GM12872 (cell line): Measurements from ENCODE around the gene CACNA1C.

ENCODE experiments used
- TF ChIP-seq, protein P1 (sequence below): IDR thresholded peaks from 3 replicates; pipeline ENCODE4 v1.5.1; 2011; ENCODE audit warnings: low read depth, mild to moderate bottlenecking, low read length, moderate library complexity; ENCODE audit not compliant: insufficient read depth

The CACNA1C gene

GRCh38 chr12:2248901-2249381 is 196.2 kb downstream of the CACNA1C start:
- TF ChIP-seq, protein P1, sequence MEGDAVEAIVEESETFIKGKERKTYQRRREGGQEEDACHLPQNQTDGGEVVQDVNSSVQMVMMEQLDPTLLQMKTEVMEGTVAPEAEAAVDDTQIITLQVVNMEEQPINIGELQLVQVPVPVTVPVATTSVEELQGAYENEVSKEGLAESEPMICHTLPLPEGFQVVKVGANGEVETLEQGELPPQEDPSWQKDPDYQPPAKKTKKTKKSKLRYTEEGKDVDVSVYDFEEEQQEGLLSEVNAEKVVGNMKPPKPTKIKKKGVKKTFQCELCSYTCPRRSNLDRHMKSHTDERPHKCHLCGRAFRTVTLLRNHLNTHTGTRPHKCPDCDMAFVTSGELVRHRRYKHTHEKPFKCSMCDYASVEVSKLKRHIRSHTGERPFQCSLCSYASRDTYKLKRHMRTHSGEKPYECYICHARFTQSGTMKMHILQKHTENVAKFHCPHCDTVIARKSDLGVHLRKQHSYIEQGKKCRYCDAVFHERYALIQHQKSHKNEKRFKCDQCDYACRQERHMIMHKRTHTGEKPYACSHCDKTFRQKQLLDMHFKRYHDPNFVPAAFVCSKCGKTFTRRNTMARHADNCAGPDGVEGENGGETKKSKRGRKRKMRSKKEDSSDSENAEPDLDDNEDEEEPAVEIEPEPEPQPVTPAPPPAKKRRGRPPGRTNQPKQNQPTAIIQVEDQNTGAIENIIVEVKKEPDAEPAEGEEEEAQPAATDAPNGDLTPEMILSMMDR: no peak

DNA sequence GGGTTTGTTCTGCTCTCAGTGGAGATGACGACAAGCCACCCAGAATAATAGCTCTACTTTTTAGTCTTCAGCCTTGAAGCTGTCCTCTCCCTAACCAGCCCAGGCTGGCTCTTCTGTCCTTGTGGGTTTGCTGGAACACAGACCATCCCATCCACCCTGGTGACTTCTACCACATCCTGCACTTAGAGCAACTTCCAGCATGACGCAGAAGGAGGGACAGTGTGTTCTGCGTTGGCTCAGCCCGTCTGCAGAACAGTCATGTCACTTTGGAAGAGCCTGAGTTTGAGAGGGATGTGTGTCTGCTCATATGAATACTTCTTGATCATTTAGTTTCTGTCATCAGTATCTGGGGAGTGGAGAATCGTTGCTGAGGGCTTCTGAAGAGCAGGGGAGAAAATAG is 198.0 kb downstream of the CACNA1C start:
- TF ChIP-seq, protein P1: no peak

DNA sequence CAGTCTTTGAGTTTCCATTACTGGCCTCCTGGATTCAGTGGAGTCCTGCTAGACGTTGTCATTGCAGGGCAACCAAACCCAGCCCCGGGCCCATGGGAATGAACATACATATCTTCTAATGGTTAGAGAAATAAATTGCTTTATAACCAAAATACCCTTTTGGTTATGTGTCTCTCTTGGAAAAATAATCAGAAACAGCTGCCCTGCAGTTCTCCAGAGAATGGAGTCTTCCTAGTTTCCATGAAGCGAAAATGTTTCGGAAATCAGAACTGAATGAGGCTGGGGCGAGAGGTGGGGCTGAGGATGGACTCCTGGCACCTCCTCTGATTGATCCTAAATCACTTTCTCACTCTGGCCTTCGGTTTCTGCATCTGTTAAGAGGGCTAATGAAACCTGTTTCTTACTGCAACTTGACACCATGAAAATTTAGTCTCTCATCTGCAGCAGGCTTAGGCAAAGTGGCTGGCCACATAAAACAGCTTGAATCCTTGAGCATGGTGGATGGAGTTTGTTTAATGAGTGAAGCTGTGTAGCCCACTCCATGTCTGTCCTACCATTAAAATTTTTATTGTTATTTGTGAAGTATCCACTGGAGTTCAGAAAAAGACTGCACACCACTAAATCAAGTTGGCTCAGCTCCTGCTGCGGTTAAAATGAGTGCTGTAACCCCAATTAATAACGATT is 198.9 kb downstream of the CACNA1C start:
- TF ChIP-seq, protein P1: no peak

GRCh38 chr12:2255311-2255710 is 202.5 kb downstream of the CACNA1C start:
- TF ChIP-seq, protein P1: no peak

- TF ChIP-seq, protein P1: no peak
These were observed 203.7 kb downstream of the CACNA1C start for GRCh38 chr12:2256453-2256852.

DNA sequence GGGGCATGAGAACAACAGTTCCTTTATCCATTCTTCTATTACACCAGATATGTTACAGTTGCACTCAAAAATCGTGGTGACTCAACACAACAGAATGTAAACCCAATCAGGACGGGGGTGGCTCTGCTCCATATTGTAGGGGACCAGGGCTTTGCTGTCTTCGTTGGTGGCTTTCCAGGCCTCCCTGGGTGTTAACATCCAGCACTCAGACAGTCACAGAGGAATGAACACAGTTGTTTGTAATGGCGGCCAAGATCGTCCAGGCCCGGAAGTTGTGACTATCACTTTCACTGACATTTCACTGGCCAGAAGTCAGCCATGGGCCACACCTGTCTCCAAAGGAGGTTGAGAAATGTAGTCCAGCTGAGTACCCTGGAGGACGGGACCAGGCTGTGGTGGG is 204.1 kb downstream of the CACNA1C start:
- TF ChIP-seq, protein P1: no peak

DNA sequence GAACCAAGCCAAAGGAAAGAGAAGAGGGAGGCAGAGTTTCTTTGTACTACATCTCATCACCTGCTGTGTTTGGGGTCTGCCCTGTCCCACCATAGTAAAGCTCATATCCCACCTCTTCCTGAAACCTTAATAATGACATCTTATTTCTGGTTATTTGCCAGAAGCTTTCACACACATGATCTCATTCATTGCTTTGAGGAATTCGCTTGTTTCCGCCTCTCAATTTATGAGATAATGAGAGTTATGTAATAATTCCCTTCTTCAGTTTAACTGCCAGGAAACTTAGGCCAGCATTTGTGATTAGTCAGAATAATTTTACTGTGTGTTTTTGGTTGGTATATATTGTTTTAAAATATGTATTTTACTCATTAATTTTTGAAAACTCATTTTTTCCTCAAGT is 205.2 kb downstream of the CACNA1C start:
- TF ChIP-seq, protein P1: no peak
